VCaP (cell line): ENCODE results near the gene CD226.

ENCODE experiments used
- H3K27ac ChIP-seq: fragments of 450-650 bp; 2 replicates; pipeline ENCODE4 v1.5.1; 2017
- CTCF ChIP-seq: fragments of 450-650 bp; conservative IDR thresholded peaks from 2 replicates; pipeline ENCODE4 v1.5.1; 2017; ENCODE audit warnings: mild to moderate bottlenecking, moderate library complexity

CD226 gene

GRCh38 chr18:69947361-69948133, at the start of gene CD226:
TSS of gene CD226 (minus strand) at chr18:69947873. CDS start at chr18:69947406, 467 bp downstream.
- peak within 1 kb of the TSS; percentile 29; the same call in 1 of the 2 replicates for H3K27ac ChIP-seq
- TF ChIP-seq CTCF = no peak

GRCh38 chr18:69996951-69997798, 49.5 kb upstream of the CD226 start:
- TF ChIP-seq CTCF = no peak
- H3K27ac ChIP-seq = no peak overlapping the region

- no peak for TF ChIP-seq CTCF
- no peak overlapping the region for H3K27ac ChIP-seq
Observed at GRCh38 chr18:69996417-69996816, 48.7 kb upstream of the CD226 start.

- H3K27ac ChIP-seq = no peak overlapping the region
- TF ChIP-seq CTCF = no peak
Observed at GRCh38 chr18:69995774-69996173, 48.1 kb upstream of the CD226 start.

- TF ChIP-seq CTCF = no peak
- no peak overlapping the region for H3K27ac ChIP-seq
Observed at GRCh38 chr18:69992776-69993175, 45.1 kb upstream of the CD226 start.

GRCh38 chr18:69987870-69988269, 40.2 kb upstream of the CD226 start:
- no peak for TF ChIP-seq CTCF
- no peak overlapping the region for H3K27ac ChIP-seq

GRCh38 chr18:69985239-69985638, 37.6 kb upstream of the CD226 start:
- H3K27ac ChIP-seq = no peak overlapping the region
- no peak for TF ChIP-seq CTCF
